C4-2B (cell line): ENCODE measurements around the gene TFG.
"Not testable (repeated sequence)": the region's sequence is repeated elsewhere in the genome, so short reads cannot be mapped to it uniquely, and the experiment has no call there.

Experiments
- ZFX ChIP-seq: fragments of 450-650 bp; IDR thresholded peaks from 2 replicates; pipeline ENCODE4 v1.6.1; 2017
- TF ChIP-seq, protein P1 (sequence below): fragments of 450-650 bp; conservative IDR thresholded peaks from 2 replicates; pipeline ENCODE4 v1.5.1; 2017; ENCODE audit warnings: mild to moderate bottlenecking

- TF ChIP-seq, protein P1, sequence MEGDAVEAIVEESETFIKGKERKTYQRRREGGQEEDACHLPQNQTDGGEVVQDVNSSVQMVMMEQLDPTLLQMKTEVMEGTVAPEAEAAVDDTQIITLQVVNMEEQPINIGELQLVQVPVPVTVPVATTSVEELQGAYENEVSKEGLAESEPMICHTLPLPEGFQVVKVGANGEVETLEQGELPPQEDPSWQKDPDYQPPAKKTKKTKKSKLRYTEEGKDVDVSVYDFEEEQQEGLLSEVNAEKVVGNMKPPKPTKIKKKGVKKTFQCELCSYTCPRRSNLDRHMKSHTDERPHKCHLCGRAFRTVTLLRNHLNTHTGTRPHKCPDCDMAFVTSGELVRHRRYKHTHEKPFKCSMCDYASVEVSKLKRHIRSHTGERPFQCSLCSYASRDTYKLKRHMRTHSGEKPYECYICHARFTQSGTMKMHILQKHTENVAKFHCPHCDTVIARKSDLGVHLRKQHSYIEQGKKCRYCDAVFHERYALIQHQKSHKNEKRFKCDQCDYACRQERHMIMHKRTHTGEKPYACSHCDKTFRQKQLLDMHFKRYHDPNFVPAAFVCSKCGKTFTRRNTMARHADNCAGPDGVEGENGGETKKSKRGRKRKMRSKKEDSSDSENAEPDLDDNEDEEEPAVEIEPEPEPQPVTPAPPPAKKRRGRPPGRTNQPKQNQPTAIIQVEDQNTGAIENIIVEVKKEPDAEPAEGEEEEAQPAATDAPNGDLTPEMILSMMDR: not testable (repeated sequence)
- TF ChIP-seq ZFX: not testable (repeated sequence)
Measured at GRCh38 chr3:100667316-100667715, 42.0 kb upstream of the TFG start.
